ENCODE results near the gene PDE3B.

The PDE3B gene

GRCh38 chr11:14907411-14908213 is 264.0 kb downstream of the PDE3B start:
- no peak for DNase-seq (ENCODE audit: insufficient read length, low spot score)
- FAIRE-seq, result peak; percentile 84
- TF ChIP-seq PAX5 (IDR thresholded peaks at IDR 0.05; ENCODE audit: insufficient read depth, low read length, severe bottlenecking), result no peak
- TF ChIP-seq POLR2AphosphoS5 (IDR thresholded peaks at IDR 0.05; ENCODE audit: low read depth, low read length), result no peak
- no peak for TF ChIP-seq POLR2A (IDR thresholded peaks at IDR 0.05; ENCODE audit: low read depth, low read length)
- TF ChIP-seq POU2F2 (IDR thresholded peaks at IDR 0.05; ENCODE audit: low read depth, low read length), result no peak
- TF ChIP-seq TAF1 (IDR thresholded peaks at IDR 0.05; ENCODE audit: low read depth, low read length), result no peak
- no peak for TF ChIP-seq SPI1 (IDR thresholded peaks at IDR 0.05; ENCODE audit: low read depth, low read length)

- TF ChIP-seq PAX5 (IDR thresholded peaks at IDR 0.05; ENCODE audit: insufficient read depth, low read length, severe bottlenecking) (no peak), POLR2A (IDR thresholded peaks at IDR 0.05; ENCODE audit: low read depth, low read length) (no peak)
- no peak for DNase-seq (ENCODE audit: insufficient read length, low spot score)
- no peak for FAIRE-seq
Measured at GRCh38 chr11:14908214-14908880, 264.7 kb downstream of the PDE3B start.

- TF ChIP-seq PAX5 (IDR thresholded peaks at IDR 0.05; ENCODE audit: insufficient read depth, low read length, severe bottlenecking) (no peak), TAF1 (IDR thresholded peaks at IDR 0.05; ENCODE audit: low read depth, low read length) (no peak), POLR2A (IDR thresholded peaks at IDR 0.05; ENCODE audit: low read depth, low read length) (no peak), POU2F2 (IDR thresholded peaks at IDR 0.05; ENCODE audit: low read depth, low read length) (no peak), SPI1 (IDR thresholded peaks at IDR 0.05; ENCODE audit: low read depth, low read length) (no peak), POLR2AphosphoS5 (IDR thresholded peaks at IDR 0.05; ENCODE audit: low read depth, low read length) (no peak)
- FAIRE-seq (no peak), DNase-seq (ENCODE audit: insufficient read length, low spot score) (no peak)
Measured at GRCh38 chr11:14914536-14914935, 270.9 kb downstream of the PDE3B start.

- TF ChIP-seq POLR2AphosphoS5 (IDR thresholded peaks at IDR 0.05; ENCODE audit: low read depth, low read length), result no peak
- no peak for TF ChIP-seq PAX5 (IDR thresholded peaks at IDR 0.05; ENCODE audit: insufficient read depth, low read length, severe bottlenecking)
- TF ChIP-seq SPI1 (IDR thresholded peaks at IDR 0.05; ENCODE audit: low read depth, low read length), result no peak
- no peak for TF ChIP-seq TAF1 (IDR thresholded peaks at IDR 0.05; ENCODE audit: low read depth, low read length)
- TF ChIP-seq POU2F2 (IDR thresholded peaks at IDR 0.05; ENCODE audit: low read depth, low read length), result no peak
- TF ChIP-seq POLR2A (IDR thresholded peaks at IDR 0.05; ENCODE audit: low read depth, low read length), result no peak
- FAIRE-seq (no peak), DNase-seq (ENCODE audit: insufficient read length, low spot score) (no peak)
Measured at GRCh38 chr11:14916403-14916802, 272.8 kb downstream of the PDE3B start.

Measured in GM12891 (cell line).